ENCODE results near the gene DNAJC28. TPM values are rescaled to one million over a fixed set of nuclear protein-coding genes. Genes with fewer than 3 reads are reported as not detected.

DNAJC28 gene
- total and polyA plus RNA-seq, 9 donors = 0.34 to 2.6 (median 1.2) TPM

DNA sequence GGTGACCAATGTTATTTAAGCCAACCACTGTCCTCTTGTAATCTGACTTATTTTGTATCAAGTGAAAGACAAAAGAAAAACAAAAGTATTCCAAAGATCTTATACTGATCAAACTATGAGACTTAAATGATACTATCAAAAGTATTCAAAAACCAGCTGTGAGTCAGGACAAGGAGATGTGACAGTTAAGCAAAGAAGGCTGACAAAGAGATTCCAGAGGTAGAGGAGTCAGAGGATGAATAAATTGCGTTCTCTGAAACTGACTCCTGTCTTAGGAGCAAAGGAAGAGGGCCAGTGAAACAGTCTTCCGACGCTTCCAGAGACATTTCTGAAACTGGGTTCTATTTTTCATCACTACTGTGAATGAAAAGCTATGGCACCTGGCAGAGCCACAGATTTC is 32.7 kb downstream of the DNAJC28 start:
- intact Hi-C loops (cut with DNase I) = loop anchor here in 1 of 4 donors (10.0 kb wide), 1 partner anchor 524 kb away; no protein-coding TSS in a partner anchor
- TF ChIP-seq, protein P1, sequence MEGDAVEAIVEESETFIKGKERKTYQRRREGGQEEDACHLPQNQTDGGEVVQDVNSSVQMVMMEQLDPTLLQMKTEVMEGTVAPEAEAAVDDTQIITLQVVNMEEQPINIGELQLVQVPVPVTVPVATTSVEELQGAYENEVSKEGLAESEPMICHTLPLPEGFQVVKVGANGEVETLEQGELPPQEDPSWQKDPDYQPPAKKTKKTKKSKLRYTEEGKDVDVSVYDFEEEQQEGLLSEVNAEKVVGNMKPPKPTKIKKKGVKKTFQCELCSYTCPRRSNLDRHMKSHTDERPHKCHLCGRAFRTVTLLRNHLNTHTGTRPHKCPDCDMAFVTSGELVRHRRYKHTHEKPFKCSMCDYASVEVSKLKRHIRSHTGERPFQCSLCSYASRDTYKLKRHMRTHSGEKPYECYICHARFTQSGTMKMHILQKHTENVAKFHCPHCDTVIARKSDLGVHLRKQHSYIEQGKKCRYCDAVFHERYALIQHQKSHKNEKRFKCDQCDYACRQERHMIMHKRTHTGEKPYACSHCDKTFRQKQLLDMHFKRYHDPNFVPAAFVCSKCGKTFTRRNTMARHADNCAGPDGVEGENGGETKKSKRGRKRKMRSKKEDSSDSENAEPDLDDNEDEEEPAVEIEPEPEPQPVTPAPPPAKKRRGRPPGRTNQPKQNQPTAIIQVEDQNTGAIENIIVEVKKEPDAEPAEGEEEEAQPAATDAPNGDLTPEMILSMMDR (IDR thresholded peaks at IDR 0.05) = no peak
- H3K9me3 ChIP-seq = no peaks in the 10 kb centered on the region
- H3K36me3 ChIP-seq = no peaks in the 10 kb centered on the region
- 95 to 97% (median 96%) methylated on average over 3 of the region's 3 CpGs for WGBS, 3 donors
- no peak overlapping the region for H3K4me3 ChIP-seq
- H3K27me3 ChIP-seq = no peaks in the 10 kb centered on the region
- no peak overlapping the region for H3K27ac ChIP-seq
- no peak for DNase-seq
- no peaks in the 10 kb centered on the region for H3K4me1 ChIP-seq (ENCODE audit: insufficient read depth)

DNA sequence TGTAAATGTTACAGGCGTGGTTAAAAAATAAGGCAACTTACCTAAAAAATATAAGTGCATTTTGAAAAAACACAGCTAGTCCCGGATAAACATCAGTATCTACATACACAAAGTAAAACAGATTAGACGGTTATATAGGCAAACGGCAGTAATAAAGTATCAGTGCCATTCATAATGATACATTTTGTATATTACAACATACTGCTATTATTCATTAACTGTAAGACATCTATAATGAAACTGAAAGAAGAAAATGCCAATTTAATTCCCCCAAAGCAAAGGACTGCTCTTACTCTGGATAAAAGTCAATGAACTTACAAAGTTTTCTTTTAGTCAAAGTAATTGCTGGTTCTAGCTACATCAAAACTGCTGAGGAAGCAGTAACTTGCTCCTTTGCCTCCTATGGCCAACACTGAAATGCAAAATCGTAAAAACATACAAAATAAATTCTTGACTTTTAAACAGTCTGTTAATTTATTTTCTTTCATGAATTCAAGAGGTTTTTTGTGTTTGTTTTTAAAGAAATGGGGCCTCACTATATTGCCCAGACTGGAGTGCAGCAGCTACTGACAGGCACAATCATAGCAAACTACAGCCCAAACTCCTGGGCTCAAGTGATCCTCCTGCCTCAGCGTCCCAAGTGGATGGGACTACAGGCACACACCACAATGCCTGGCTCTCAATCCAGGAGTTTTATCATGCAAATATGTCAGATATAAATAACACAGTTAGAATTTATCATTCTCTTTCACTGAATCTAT is 35.6 kb downstream of the DNAJC28 start:
- no peaks in the 10 kb centered on the region for H3K9me3 ChIP-seq
- H3K4me1 ChIP-seq (ENCODE audit: insufficient read depth) = no peaks in the 10 kb centered on the region
- no peak overlapping the region for H3K27ac ChIP-seq
- DNase-seq = no peak
- H3K36me3 ChIP-seq = no peaks in the 10 kb centered on the region
- TF ChIP-seq, protein P1 (IDR thresholded peaks at IDR 0.05) = no peak
- TF ChIP-seq POLR2A (IDR thresholded peaks at IDR 0.05) (no peak), EP300 (IDR thresholded peaks at IDR 0.05) (no peak)
- intact Hi-C loops (cut with DNase I) = loop anchor here in 1 of 4 donors (10.0 kb wide), 1 partner anchor 521 kb away; no protein-coding TSS in a partner anchor
- 81 to 89% (median 82%) methylated on average over 6 of the region's 6 CpGs for WGBS, 3 donors
- no peaks in the 10 kb centered on the region for H3K27me3 ChIP-seq
- no peak overlapping the region for H3K4me3 ChIP-seq

- no peak for TF ChIP-seq POLR2A (IDR thresholded peaks at IDR 0.05)
- TF ChIP-seq EP300 (IDR thresholded peaks at IDR 0.05) = no peak
- TF ChIP-seq, protein P1 (IDR thresholded peaks at IDR 0.05) = no peak
- no peaks in the 10 kb centered on the region for H3K27me3 ChIP-seq
- no peaks in the 10 kb centered on the region for H3K9me3 ChIP-seq
- intact Hi-C loops (cut with DNase I) = loop anchor here in 1 of 4 donors (10.0 kb wide), 1 partner anchor 518 kb away; no protein-coding TSS in a partner anchor
- DNase-seq = no peak
- 90 to 93% (median 93%) methylated on average over 3 of the region's 3 CpGs for WGBS, 3 donors
- no peaks in the 10 kb centered on the region for H3K36me3 ChIP-seq
- H3K4me3 ChIP-seq = no peak overlapping the region
- H3K27ac ChIP-seq = no peak overlapping the region
- H3K4me1 ChIP-seq (ENCODE audit: insufficient read depth) = no peaks in the 10 kb centered on the region
Measured at GRCh38 chr21:33452362-33452761, 39.2 kb downstream of the DNAJC28 start.

DNA sequence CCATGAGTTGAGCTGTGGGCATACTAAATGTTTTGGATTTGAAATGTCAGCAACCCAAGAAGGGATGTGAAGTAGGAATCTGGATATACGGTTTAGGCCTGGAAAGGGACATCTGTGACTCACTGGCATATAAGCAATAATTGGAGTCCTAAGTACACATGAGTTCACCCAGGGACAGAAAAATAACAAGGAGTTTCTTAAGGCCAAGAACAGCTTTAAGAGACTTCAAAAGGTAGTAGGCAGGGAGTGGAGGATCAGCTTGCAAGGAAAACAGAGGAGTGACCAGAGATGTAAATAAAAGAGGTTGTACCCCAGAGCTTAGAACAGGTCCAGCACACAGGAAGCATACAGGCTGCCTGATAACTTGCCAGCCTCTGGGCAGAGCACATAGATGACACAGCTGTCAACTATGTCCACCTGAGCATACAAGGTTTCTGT is 39.9 kb downstream of the DNAJC28 start:
- no peaks in the 10 kb centered on the region for H3K36me3 ChIP-seq
- DNase-seq = no peak

More for the DNA sequence above, 39.9 kb downstream of the DNAJC28 start:
- H3K4me3 ChIP-seq = no peak overlapping the region
- H3K27ac ChIP-seq = no peak overlapping the region
- H3K9me3 ChIP-seq = no peaks in the 10 kb centered on the region
- no peak for TF ChIP-seq EP300 (IDR thresholded peaks at IDR 0.05)
- TF ChIP-seq, protein P1 (IDR thresholded peaks at IDR 0.05) = no peak
- no peak for TF ChIP-seq POLR2A (IDR thresholded peaks at IDR 0.05)
- H3K4me1 ChIP-seq (ENCODE audit: insufficient read depth) = no peaks in the 10 kb centered on the region
- WGBS, 3 donors = 91 to 96% (median 93%) methylated on average over 1 of the region's 1 CpG
- H3K27me3 ChIP-seq = no peaks in the 10 kb centered on the region
- intact Hi-C loops (cut with DNase I) = loop anchor here in 1 of 4 donors (10.0 kb wide), 1 partner anchor 517 kb away; no protein-coding TSS in a partner anchor
